ACC112 (cell line): ENCODE results near the gene CIDEC.
"Not testable (repeated sequence)": the region's sequence is repeated elsewhere in the genome, so short reads cannot be mapped to it uniquely, and the experiment has no call there.

ENCODE experiments used
- H2AFZ ChIP-seq: fragments of 200-600 bp; sonication (generic); one replicate; pipeline ENCODE4 v1.6.0; 2017; ENCODE audit warnings: antibody characterized with exemption, low read length; ENCODE audit not compliant: unreplicated experiment
- H3K27ac ChIP-seq: fragments of 200-600 bp; sonication (generic); 2 replicates; pipeline ENCODE4 v1.5.1; 2014; ENCODE audit warnings: low read depth, mild to moderate bottlenecking, antibody characterized with exemption, low read length, moderate library complexity
- H3K27me3 ChIP-seq: fragments of 200-600 bp; sonication (generic); 2 replicates; pipeline ENCODE4 v1.6.1; 2014; ENCODE audit warnings: mild to moderate bottlenecking, antibody characterized with exemption, low read length, moderate library complexity, mixed read lengths; ENCODE audit not compliant: insufficient read depth
- H3K36me3 ChIP-seq: fragments of 200-600 bp; sonication (generic); 2 replicates; pipeline ENCODE4 v1.6.1; 2016; ENCODE audit warnings: mild to moderate bottlenecking, antibody characterized with exemption, low read length, moderate library complexity, mixed read lengths; ENCODE audit not compliant: insufficient read depth
- H3K4me1 ChIP-seq: fragments of 200-600 bp; sonication (generic); one replicate; pipeline ENCODE4 v1.6.1; 2016; ENCODE audit warnings: low read length, mixed read lengths; ENCODE audit not compliant: insufficient read depth, unreplicated experiment, control insufficient read depth
- H3K4me3 ChIP-seq: fragments of 200-600 bp; sonication (generic); 2 replicates; pipeline ENCODE4 v1.5.1; 2014; ENCODE audit warnings: mild to moderate bottlenecking, low read depth, low read length
- H3K79me2 ChIP-seq: fragments of 200-600 bp; sonication (generic); one replicate; pipeline ENCODE4 v1.6.0; 2016; ENCODE audit warnings: low read length; ENCODE audit not compliant: control insufficient read depth, unreplicated experiment, insufficient read depth

The CIDEC gene

DNA sequence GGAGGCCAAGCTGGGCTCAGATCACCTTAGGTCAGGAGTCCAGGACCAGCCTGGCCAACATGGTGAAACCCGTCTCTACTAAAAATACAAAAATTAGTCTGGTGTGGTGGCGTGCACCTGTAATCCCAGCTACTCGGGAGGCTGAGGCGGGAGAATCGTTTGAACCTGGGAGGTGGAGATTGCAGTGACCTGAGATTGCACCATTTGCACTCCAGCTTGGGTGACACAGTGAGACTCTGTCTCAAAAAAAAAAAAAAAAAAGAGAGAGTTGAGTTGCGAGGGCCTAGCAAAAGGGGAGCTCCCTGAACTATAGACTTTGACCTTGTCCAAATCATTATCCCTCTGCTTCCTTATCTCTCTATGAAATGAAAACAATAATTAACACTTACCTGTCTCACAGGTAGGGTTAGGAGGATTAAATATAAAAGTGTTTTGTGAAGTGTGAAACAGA lies 20.9 kb upstream of the CIDEC start:
- not testable (repeated sequence) for H3K36me3 ChIP-seq, H3K27ac ChIP-seq, H3K27me3 ChIP-seq, H2AFZ ChIP-seq, H3K79me2 ChIP-seq, H3K4me3 ChIP-seq
- H3K4me1 ChIP-seq: peaks cover 55% of the 10 kb centered on the region

DNA sequence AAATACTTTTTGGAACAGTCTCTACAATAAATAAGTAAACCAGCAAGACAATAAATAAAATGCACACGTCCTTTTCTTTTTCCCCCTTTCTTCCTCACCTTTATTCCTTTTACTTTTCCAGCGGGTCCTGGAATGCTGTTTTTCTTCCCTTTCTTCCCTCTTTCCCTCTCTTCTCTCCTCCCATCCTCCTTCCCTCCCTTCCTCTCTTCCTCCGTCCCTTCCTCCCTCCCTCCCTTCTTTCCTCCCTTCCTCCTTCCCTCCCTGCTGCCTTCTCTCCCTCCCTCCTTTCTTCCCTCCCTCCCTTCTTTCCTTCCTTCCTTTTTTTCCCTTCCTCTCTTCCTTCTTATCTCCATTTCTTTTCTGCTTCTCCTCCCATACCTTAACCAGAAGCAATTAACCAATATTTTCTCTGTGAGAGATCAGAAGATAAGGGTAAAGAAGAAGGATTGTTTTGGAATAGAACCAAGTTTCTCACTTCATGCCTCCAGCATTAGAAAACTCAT lies 19.3 kb upstream of the CIDEC start:
- Histone ChIP-seq H3K36me3 (peaks cover 5% of the 10 kb centered on the region), H3K4me1 (peaks cover 57% of the 10 kb centered on the region), H2AFZ (no peak overlapping the region), H3K79me2 (peaks cover 3% of the 10 kb centered on the region), H3K27ac (no peak overlapping the region), H3K27me3 (no peaks in the 10 kb centered on the region), H3K4me3 (no peak overlapping the region)

DNA sequence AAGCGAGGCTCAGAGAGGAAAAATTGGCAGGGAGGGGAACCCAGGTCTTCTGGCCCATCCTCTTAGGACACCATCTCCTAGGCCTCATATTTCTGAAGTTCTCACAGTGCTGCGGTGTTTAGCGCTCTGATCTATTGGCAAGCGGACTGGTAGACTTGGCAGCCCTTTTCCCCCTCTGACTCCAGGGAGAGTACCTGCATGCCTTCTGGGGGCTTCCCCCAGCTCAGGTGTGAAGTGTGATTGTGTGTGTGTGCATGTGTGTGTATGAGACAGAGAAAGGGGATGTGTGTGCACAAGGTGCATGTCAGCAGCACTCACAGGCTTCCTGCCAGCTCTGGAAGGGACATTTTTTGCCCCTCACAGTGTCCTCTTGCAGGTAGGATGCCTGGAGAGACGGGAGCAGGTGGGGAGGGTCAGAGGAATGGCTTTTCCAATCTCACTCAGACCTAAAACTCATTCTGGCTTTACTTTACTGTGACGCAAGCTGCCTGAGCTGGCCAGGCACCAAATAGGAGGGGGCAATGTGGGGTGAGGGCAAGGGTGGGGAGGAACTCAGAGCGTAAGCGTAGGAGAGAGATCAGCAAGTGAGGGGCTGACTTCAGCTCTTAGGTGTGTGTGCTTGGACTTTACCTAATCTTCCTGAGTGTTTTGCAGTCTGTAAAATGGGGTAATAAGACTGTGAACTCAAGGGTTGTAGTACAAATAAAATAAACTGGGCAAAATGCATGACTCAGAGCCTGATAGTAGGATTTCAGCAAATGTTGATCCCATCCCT lies 18.6 kb upstream of the CIDEC start:
- Histone ChIP-seq H3K27me3 (no peaks in the 10 kb centered on the region), H3K4me3 (no peak overlapping the region), H2AFZ (no peak overlapping the region), H3K79me2 (peaks cover 3% of the 10 kb centered on the region), H3K36me3 (peaks cover 8% of the 10 kb centered on the region), H3K4me1 (peaks cover 60% of the 10 kb centered on the region), H3K27ac (peak overlapping the region; percentile 80; the same call in 1 of the 2 replicates)

DNA sequence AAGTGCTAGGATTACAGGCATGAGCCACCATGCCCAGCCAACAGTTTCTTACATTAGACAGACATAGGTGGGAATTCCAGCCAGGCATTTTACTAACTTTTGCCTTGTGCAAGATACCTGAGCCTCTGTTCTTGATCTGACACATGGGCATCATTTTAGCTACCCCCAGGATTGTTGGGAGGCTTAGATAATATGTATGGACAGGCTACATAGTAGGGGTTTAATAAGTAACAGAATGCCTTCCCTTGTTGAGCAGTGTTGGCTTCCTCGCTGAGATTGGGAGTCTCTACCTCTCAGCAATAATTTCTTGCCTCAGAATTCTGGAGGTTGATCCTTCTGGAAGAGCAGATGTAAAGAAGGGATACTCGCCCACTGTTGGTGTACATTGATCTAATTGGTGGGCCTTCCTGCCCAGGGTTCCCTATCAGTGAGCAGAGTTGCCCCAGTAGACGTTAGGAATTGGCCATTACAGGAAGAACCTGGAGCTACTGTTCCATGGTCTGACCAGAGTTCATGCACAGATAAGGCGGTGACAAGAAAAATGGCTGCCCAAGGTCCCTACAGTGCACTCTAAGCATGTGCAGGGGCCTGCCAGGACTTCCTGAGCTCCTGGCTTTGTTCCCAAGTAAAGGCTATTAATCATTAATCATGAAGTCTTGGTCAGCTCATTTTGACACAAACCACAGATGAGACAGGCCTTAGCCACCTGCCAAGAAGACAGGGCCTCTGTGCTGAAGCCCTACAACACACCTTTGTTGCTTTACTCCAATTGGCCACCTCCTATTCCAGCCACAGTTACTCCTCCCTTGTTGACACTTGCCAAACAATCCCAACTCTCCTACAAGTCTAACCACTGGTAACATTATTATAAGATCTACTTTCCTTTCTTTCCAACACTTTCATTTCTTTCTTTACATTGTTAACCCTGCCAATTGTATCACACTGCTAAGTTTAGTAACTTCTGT lies 17.6 kb upstream of the CIDEC start:
- H3K27ac ChIP-seq: peak overlapping the region; percentile 80
- no peak overlapping the region for H2AFZ ChIP-seq
- peaks cover 18% of the 10 kb centered on the region for H3K36me3 ChIP-seq
- peaks cover 10% of the 10 kb centered on the region for H3K79me2 ChIP-seq
- H3K27me3 ChIP-seq: no peaks in the 10 kb centered on the region
- peaks cover 60% of the 10 kb centered on the region for H3K4me1 ChIP-seq
- no peak overlapping the region for H3K4me3 ChIP-seq

DNA sequence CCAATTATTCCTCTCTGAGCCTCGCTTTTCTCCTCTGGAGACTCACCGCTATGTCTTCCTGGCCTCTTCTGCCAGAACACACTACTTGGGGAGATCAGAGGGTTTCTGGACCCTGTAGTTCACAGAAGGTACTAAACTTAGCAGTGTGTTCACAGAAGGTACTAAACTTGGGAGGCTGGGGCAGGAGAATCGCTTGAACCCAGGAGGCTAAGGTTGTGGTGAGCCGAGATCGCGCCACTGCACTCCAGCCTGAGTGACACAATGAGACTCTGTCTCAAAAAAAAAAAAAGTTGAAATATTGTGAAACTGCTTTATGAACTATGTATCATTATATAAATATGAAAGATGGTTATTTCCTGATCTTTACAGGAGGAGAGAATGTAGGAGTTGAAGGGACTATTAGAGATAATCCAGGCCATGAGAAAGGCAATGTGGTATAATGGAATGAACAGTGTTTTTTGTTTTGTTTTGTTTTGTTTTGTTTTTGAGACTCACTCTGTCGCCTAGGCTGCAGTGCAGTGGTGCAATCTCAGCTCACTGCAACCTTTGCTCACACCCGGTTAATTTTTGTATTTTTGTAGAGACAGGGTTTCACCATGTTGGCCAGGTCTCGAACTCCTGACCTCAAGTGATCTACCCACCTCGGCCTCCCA lies 16.8 kb upstream of the CIDEC start:
- H2AFZ ChIP-seq, H3K4me3 ChIP-seq, H3K27me3 ChIP-seq: not testable (repeated sequence)
- Histone ChIP-seq H3K79me2 (peaks cover 15% of the 10 kb centered on the region), H3K27ac (peak overlapping the region; percentile 80), H3K4me1 (peaks cover 57% of the 10 kb centered on the region), H3K36me3 (peaks cover 22% of the 10 kb centered on the region)

DNA sequence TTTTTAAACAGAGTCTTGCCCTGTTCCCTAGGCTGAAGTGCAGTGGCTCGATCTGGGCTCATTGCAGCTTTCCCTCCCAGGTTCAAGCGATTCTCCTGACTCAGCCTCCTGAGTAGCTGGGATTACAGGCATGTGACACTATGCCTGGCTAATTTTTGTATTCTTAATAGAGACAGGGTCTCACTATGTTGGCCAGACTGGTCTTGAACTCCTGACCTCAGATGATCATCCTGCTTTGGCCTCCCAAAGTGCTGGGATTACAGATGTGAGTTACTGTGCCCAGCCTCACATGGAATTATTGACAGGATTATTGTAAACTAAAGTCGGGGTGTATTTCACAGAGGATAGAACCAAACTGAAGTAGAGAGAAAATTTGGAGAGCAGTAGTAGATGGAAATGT lies 15.7 kb upstream of the CIDEC start:
- Histone ChIP-seq H3K4me1 (peaks cover 57% of the 10 kb centered on the region), H3K79me2 (peaks cover 26% of the 10 kb centered on the region), H3K36me3 (peaks cover 25% of the 10 kb centered on the region), H3K27ac (peak overlapping the region; percentile 80; the same call in 1 of the 2 replicates)
- H3K27me3 ChIP-seq, H2AFZ ChIP-seq, H3K4me3 ChIP-seq: not testable (repeated sequence)

DNA sequence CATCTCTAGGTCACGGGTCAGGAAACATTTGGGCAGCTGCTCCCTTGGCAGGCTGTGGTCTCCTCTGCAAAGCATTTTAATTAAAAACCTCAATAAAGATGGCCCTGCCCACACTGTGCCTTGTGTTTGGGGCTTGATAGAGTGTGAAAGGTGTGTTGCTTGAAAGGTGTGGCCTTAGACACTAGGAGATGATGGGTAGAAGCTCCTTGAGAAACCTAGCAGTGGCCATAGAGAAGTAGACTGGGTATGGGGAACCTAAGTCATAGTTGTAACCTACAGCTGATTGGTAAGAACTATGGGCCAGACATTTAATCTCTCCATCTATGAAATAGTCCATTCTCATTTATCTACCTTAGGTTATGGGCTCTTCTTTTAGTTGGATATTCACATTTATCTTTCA lies 13.7 kb upstream of the CIDEC start:
- Histone ChIP-seq H2AFZ (no peak overlapping the region), H3K36me3 (peaks cover 25% of the 10 kb centered on the region), H3K27me3 (no peaks in the 10 kb centered on the region), H3K27ac (peak overlapping the region; percentile 90), H3K4me3 (peak overlapping the region; percentile 29), H3K79me2 (peaks cover 29% of the 10 kb centered on the region), H3K4me1 (peaks cover 55% of the 10 kb centered on the region)

DNA sequence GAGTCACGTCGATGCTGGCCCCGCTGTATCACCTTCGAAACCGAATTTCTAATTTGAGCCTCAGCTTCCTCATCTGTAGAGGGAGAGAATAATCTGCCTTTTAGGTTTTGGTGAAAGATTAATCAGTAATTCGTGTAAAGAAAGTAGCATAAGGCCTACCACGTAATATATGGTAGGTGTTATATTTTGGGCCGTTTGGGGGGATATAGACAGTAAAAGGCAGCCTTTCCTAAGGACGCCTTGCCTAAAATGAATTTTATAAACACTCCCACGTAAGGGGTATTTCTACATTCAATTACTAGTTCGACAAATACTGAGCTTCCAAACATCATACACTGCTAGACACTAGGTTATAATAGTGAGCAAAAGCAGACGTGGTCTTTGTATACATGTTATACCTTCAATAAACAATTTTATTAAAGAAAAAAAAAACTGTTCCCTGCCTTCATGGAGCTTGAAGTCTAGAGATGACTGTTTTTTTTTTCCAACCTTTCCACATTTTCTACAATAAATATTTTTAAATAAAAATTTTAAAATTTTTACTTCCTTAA lies 11.1 kb upstream of the CIDEC start:
- Histone ChIP-seq H3K27ac (peak overlapping the region; percentile 89), H3K4me3 (peak overlapping the region; percentile 100), H3K79me2 (peaks cover 29% of the 10 kb centered on the region), H2AFZ (peak overlapping the region; percentile 72), H3K36me3 (peaks cover 25% of the 10 kb centered on the region), H3K27me3 (no peaks in the 10 kb centered on the region), H3K4me1 (peaks cover 30% of the 10 kb centered on the region)

DNA sequence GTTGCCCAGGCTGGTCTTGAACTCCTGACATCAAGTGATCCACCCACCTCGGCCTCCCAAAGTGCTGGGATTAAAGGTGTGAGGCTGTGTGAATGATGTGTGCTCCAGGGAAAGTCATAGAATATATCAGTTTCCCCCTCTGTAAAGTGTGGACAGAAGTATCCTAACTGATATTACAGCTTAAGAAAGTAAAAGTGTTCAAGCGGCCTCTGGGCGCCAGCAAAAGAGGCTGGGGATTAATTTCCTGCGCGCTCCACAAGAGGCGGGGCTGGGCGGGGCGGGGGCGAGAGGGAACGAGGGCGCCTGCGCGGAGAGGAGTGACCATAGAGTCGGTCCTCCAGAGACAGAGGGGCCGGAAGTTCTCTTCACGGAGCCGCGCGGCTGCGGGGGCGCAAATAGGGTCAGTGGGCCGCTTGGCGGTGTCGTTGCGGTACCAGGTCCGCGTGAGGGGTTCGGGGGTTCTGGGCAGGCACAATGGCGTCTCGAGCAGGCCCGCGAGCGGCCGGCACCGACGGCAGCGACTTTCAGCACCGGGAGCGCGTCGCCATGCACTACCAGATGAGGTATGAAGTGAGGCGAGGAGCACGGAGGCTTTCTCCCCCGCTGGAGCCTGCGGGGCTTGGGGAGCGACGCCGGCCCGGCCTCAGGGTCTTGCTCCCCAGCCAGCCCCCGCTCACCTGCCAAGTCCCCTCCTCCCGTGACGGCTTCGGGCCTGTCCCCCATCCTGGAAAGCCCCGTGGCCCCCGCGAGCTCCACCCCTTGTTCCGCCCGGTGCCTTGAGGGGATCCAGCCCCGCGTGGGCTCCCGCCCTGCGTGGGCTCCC lies 10.4 kb upstream of the CIDEC start, which contains the start of gene JAGN1:
TSS of gene JAGN1 (plus strand) at position 362 of the 823 bp plus-strand sequence. CDS start at position 475, 113 bp downstream.
- H3K27me3 ChIP-seq: no peaks in the 10 kb centered on the region
- peaks cover 28% of the 10 kb centered on the region for H3K4me1 ChIP-seq
- H3K36me3 ChIP-seq: peaks cover 25% of the 10 kb centered on the region
- H2AFZ ChIP-seq: peak within 1 kb of the TSS; percentile 72
- peak within 1 kb of the TSS; percentile 100 for H3K4me3 ChIP-seq
- H3K27ac ChIP-seq: peak within 1 kb of the TSS; percentile 89
- H3K79me2 ChIP-seq: peaks cover 29% of the 10 kb centered on the region
